A172 (cell line): ENCODE data around the gene JAKMIP2. TPM values are rescaled to one million over a fixed set of nuclear protein-coding genes. Genes with fewer than 3 reads are reported as not detected.

Experiments
- DNase-seq: peaks from one replicate; pipeline ENCODE4 v3.0.0-alpha.2; 2015; ENCODE audit warnings: low spot score
- total RNA-seq: library from RNA; depleted of rRNA; stranded (reverse); fragments of >200 nt; shearing (Covaris generic); gene quantifications from 2 replicates; pipeline ENCODE4 v1.2.3, GENCODE V29; 2014

Gene JAKMIP2
- total RNA-seq, 1 experiment from 2014 or later: 15.6 TPM

- DNase-seq: no peak
Observed at GRCh38 chr5:147699496-147700088, 82.9 kb downstream of the JAKMIP2 start.

GRCh38 chr5:147697380-147697779 is 85.1 kb downstream of the JAKMIP2 start:
- DNase-seq: no peak

GRCh38 chr5:147694772-147695171 is 87.8 kb downstream of the JAKMIP2 start:
- DNase-seq: no peak

- DNase-seq: no peak
Observed at GRCh38 chr5:147693233-147693632, 89.3 kb downstream of the JAKMIP2 start.

- DNase-seq: no peak
Observed at GRCh38 chr5:147691130-147691529, 91.4 kb downstream of the JAKMIP2 start.

GRCh38 chr5:147690595-147690994 is 91.9 kb downstream of the JAKMIP2 start:
- DNase-seq: no peak

- DNase-seq: no peak
Observed at GRCh38 chr5:147689426-147689825, 93.1 kb downstream of the JAKMIP2 start.

- no peak for DNase-seq
Observed at GRCh38 chr5:147688656-147689356, 93.7 kb downstream of the JAKMIP2 start.

- no peak for DNase-seq
Observed at GRCh38 chr5:147687118-147687517, 95.4 kb downstream of the JAKMIP2 start.

- DNase-seq: no peak
Observed at GRCh38 chr5:147686421-147686820, 96.1 kb downstream of the JAKMIP2 start.

- peak; percentile 38 for DNase-seq
Observed at GRCh38 chr5:147685993-147686392, 96.5 kb downstream of the JAKMIP2 start.

- no peak for DNase-seq
Observed at GRCh38 chr5:147675168-147675567, 107.4 kb downstream of the JAKMIP2 start.

GRCh38 chr5:147674411-147674810 is 108.1 kb downstream of the JAKMIP2 start:
- no peak for DNase-seq

GRCh38 chr5:147673791-147674190 is 108.7 kb downstream of the JAKMIP2 start:
- DNase-seq: no peak

GRCh38 chr5:147673266-147673665 is 109.3 kb downstream of the JAKMIP2 start:
- DNase-seq: no peak

GRCh38 chr5:147671365-147671764 is 111.2 kb downstream of the JAKMIP2 start:
- no peak for DNase-seq

- DNase-seq: no peak
Observed at GRCh38 chr5:147670815-147671214, 111.7 kb downstream of the JAKMIP2 start.

GRCh38 chr5:147669169-147669869 is 113.2 kb downstream of the JAKMIP2 start:
- DNase-seq: no peak

- no peak for DNase-seq
Observed at GRCh38 chr5:147668385-147668784, 114.1 kb downstream of the JAKMIP2 start.

- no peak for DNase-seq
Observed at GRCh38 chr5:147667363-147667762, 115.2 kb downstream of the JAKMIP2 start.

- DNase-seq: no peak
Observed at GRCh38 chr5:147666419-147666818, 116.1 kb downstream of the JAKMIP2 start.

- DNase-seq: peak; percentile 17
Observed at GRCh38 chr5:147661541-147661940, 121.0 kb downstream of the JAKMIP2 start.
